HepG2 (cell line): ENCODE data around the gene CISD2. TPM values are rescaled to one million over a fixed set of nuclear protein-coding genes. Genes with fewer than 3 reads are reported as not detected.

Experiments
- NCOA1 ChIP-seq: sonication (generic); formaldehyde crosslinking; IDR thresholded peaks from 2 replicates; pipeline ENCODE4 v1.9.0; 2021; ENCODE audit warnings: missing genetic modification reagents
- PTBP1 ChIP-seq: fragments of 200-400 bp; formaldehyde crosslinking; IDR thresholded peaks from 2 replicates; pipeline ENCODE4 v1.6.1; 2018; ENCODE audit warnings: low read length, low read depth; ENCODE audit not compliant: poor library complexity, severe bottlenecking
- SOX6 ChIP-seq, 2 experiments: fragments of 450-650 bp in 1 of 2; sonication (generic) in 1 of 2; formaldehyde crosslinking in 1 of 2; IDR thresholded peaks; 2 replicates each; pipeline versions ENCODE4 v1.4.0 to v1.6.1; 2017 to 2020; ENCODE audit warnings: antibody characterized with exemption in 1 of 2, mild to moderate bottlenecking in 1 of 2, missing genetic modification reagents in 1 of 2
- ZNF557 ChIP-seq: sonication (generic); formaldehyde crosslinking; IDR thresholded peaks from 2 replicates; pipeline ENCODE4 v1.4.0; 2020; ENCODE audit warnings: missing genetic modification reagents
- ZNF562 ChIP-seq: sonication (generic); formaldehyde crosslinking; IDR thresholded peaks from 2 replicates; pipeline ENCODE4 v1.8.0; 2022; ENCODE audit warnings: missing genetic modification reagents, borderline replicate concordance
- polyA plus RNA-seq, 8 experiments: library from polyadenylated mRNA; depleted of rRNA in 3 of 8; stranded (reverse) in 7 of 8; unstranded in 1 of 8; fragments of >200 nt; fragmentation: Illumina TruSeq in 4 of 8; extraction: Trizol in 4 of 8; gene quantifications; 2 replicates each; pipeline versions ENCODE4 v1.2.1 to v1.2.3, GENCODE V29; 2011 to 2016; ENCODE audit warnings: low read depth in 4 of 8, missing spikeins in 1 of 8, mixed read lengths in 1 of 8; ENCODE audit not compliant: insufficient read depth in 1 of 8
- total RNA-seq, 5 experiments: library from RNA; depleted of rRNA; stranded (reverse); fragments of >200 nt; fragmentation: Illumina TruSeq; extraction: Trizol; gene quantifications; 2 replicates each; pipeline ENCODE4 v1.2.3, GENCODE V29; 2016; ENCODE audit warnings: low read depth in 1 of 5
- TF ChIP-seq, protein P1 (sequence below): sonication (generic); formaldehyde crosslinking; IDR thresholded peaks from 2 replicates; pipeline ENCODE4 v1.4.0; 2020; ENCODE audit warnings: missing genetic modification reagents, borderline replicate concordance
- TF ChIP-seq, protein P2 (sequence below): sonication (generic); formaldehyde crosslinking; IDR thresholded peaks from 2 replicates; pipeline ENCODE4 v1.8.1; 2023; ENCODE audit warnings: mild to moderate bottlenecking, inconsistent platforms, moderate library complexity, missing genetic modification reagents, borderline replicate concordance

CISD2 gene
- total and polyA plus RNA-seq, 2 of the 13 experiments (the other 11 are each of a cell fraction or from before 2014, with no cell fraction given) = 24.5 to 37.7 TPM

DNA sequence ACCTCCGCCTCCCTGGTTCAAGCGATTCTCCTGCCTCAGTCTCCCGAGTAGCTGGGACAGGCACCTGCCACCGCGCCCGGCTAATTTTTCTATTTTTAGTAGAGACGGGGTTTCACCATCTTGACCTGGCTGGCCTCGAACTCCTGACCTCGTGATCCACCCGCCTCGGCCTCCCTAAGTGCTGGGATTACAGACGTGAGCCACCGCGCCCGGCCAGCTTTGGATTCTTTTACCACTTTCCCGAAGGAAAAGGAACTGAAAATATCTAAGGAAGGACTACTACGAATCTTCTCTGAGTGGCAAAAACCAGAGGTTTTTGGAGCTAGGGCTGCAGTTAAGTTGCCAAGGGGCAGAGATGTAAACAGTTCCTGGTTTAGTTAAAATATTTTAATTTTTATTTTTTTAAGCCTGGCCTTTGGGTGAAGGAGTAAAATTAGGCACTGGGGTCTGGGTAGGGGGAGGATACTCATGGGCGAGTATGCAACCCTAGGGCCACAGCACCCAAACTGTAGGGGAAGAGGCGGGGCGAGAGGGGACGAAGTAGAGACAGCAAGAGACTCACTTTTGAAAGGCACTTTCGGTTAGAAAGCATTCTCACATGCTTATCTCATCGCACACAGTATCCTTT, 525 bp upstream of the CISD2 start (continued):
- TF ChIP-seq NCOA1 (0 out of 2 replicates have a peak, but pooled peaks have one; percentile 19), SOX6 (IDR thresholded peaks at IDR 0.05) (no peak), SOX6 (CRISPR knock-in tag; IDR thresholded peaks at IDR 0.05) (no peak), ZNF562 (CRISPR knock-in tag) (no peak), PTBP1 (no peak), ZNF557 (no peak)
- TF ChIP-seq, protein P1, sequence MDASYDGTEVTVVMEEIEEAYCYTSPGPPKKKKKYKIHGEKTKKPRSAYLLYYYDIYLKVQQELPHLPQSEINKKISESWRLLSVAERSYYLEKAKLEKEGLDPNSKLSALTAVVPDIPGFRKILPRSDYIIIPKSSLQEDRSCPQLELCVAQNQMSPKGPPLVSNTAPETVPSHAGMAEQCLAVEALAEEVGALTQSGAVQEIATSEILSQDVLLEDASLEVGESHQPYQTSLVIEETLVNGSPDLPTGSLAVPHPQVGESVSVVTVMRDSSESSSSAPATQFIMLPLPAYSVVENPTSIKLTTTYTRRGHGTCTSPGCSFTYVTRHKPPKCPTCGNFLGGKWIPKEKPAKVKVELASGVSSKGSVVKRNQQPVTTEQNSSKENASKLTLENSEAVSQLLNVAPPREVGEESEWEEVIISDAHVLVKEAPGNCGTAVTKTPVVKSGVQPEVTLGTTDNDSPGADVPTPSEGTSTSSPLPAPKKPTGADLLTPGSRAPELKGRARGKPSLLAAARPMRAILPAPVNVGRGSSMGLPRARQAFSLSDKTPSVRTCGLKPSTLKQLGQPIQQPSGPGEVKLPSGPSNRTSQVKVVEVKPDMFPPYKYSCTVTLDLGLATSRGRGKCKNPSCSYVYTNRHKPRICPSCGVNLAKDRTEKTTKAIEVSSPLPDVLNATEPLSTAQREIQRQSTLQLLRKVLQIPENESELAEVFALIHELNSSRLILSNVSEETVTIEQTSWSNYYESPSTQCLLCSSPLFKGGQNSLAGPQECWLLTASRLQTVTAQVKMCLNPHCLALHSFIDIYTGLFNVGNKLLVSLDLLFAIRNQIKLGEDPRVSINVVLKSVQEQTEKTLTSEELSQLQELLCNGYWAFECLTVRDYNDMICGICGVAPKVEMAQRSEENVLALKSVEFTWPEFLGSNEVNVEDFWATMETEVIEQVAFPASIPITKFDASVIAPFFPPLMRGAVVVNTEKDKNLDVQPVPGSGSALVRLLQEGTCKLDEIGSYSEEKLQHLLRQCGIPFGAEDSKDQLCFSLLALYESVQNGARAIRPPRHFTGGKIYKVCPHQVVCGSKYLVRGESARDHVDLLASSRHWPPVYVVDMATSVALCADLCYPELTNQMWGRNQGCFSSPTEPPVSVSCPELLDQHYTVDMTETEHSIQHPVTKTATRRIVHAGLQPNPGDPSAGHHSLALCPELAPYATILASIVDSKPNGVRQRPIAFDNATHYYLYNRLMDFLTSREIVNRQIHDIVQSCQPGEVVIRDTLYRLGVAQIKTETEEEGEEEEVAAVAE (CRISPR knock-in tag) = 0 out of 2 replicates have a peak, but pooled peaks have one; percentile 0
- TF ChIP-seq, protein P2, sequence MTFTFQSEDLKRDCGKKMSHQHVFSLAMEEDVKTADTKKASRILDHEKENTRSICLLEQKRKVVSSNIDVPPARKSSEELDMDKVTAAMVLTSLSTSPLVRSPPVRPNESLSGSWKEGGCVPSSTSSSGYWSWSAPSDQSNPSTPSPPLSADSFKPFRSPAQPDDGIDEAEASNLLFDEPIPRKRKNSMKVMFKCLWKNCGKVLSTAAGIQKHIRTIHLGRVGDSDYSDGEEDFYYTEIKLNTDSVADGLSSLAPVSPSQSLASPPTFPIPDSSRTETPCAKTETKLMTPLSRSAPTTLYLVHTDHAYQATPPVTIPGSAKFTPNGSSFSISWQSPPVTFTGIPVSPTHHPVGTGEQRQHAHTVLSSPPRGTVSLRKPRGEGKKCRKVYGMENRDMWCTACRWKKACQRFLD (CRISPR knock-in tag) = no peak
- TF ChIP-seq, all 625 proteins: peak for 16
